ENCODE measurements around the gene PACS2.

The PACS2 gene

DNA sequence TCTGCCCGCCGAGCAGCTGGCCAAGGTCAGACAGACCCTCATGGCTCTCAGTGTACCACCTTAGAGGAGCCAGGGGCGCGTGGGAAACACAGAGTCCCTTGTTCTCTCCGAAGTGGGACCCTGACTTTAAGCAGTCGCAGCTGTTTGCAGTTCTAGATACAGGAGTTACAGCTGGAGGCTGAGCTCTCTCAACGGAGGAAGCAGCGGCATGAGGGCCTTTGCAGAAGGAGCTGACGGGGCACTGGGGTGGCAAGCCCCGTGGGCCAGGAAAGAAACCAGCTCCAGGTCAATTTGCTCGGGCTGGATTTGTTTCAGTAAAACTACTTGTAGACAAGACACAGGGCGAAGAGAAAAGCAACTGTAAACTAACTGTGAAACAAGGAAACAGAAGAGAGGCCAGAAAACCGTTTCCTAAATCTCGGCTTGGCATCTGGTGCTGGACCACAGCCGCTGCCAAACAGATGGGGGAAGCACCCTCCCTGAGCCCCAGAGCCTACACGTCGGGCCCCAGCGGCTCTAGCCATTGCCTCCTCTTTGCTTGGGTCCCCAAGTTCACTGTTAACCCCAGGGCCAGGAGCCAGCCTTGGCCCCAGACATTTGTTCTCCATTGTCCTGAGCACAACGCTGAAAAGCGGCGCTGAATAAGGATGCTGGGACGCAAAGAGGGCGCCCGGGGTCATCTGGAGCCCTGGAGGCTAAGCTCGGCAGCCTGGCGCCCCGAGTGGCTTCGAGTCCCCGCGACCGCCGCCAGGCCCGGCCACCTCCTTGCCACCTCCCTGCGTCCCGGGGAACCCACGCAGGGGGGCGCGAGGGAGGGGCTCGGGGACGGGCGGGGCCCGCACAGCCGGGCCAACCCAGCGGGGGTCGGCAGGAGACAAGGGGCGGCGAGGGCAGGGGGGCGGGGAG, 914 bp upstream of the PACS2 start:
- peak in 1 of 2 experiments; percentile 46 for DNase-seq (ENCODE audit: low read depth in 1 of 2, low spot score in 1 of 2)
- H3K27me3 ChIP-seq (ENCODE audit: insufficient read depth, poor library complexity, severe bottlenecking), result no peaks in the 10 kb centered on the region
- TF ChIP-seq, protein P1, sequence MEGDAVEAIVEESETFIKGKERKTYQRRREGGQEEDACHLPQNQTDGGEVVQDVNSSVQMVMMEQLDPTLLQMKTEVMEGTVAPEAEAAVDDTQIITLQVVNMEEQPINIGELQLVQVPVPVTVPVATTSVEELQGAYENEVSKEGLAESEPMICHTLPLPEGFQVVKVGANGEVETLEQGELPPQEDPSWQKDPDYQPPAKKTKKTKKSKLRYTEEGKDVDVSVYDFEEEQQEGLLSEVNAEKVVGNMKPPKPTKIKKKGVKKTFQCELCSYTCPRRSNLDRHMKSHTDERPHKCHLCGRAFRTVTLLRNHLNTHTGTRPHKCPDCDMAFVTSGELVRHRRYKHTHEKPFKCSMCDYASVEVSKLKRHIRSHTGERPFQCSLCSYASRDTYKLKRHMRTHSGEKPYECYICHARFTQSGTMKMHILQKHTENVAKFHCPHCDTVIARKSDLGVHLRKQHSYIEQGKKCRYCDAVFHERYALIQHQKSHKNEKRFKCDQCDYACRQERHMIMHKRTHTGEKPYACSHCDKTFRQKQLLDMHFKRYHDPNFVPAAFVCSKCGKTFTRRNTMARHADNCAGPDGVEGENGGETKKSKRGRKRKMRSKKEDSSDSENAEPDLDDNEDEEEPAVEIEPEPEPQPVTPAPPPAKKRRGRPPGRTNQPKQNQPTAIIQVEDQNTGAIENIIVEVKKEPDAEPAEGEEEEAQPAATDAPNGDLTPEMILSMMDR (IDR thresholded peaks at IDR 0.05; ENCODE audit: insufficient read depth, low read length), result no peak
- TF ChIP-seq SPI1 (IDR thresholded peaks at IDR 0.05; ENCODE audit: borderline replicate concordance, low read depth) (no peak), POLR2AphosphoS5 (IDR thresholded peaks at IDR 0.05; ENCODE audit: low read depth) (no peak; the same call in 1 of the 2 replicates), GABPA (IDR thresholded peaks at IDR 0.05; ENCODE audit: low read depth) (no peak)
- TF ChIP-seq, protein P2, sequence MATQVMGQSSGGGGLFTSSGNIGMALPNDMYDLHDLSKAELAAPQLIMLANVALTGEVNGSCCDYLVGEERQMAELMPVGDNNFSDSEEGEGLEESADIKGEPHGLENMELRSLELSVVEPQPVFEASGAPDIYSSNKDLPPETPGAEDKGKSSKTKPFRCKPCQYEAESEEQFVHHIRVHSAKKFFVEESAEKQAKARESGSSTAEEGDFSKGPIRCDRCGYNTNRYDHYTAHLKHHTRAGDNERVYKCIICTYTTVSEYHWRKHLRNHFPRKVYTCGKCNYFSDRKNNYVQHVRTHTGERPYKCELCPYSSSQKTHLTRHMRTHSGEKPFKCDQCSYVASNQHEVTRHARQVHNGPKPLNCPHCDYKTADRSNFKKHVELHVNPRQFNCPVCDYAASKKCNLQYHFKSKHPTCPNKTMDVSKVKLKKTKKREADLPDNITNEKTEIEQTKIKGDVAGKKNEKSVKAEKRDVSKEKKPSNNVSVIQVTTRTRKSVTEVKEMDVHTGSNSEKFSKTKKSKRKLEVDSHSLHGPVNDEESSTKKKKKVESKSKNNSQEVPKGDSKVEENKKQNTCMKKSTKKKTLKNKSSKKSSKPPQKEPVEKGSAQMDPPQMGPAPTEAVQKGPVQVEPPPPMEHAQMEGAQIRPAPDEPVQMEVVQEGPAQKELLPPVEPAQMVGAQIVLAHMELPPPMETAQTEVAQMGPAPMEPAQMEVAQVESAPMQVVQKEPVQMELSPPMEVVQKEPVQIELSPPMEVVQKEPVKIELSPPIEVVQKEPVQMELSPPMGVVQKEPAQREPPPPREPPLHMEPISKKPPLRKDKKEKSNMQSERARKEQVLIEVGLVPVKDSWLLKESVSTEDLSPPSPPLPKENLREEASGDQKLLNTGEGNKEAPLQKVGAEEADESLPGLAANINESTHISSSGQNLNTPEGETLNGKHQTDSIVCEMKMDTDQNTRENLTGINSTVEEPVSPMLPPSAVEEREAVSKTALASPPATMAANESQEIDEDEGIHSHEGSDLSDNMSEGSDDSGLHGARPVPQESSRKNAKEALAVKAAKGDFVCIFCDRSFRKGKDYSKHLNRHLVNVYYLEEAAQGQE (IDR thresholded peaks at IDR 0.05; ENCODE audit: insufficient replicate concordance, low read depth), result no peak
- H3K27ac ChIP-seq (replicated peaks), result no peak overlapping the region; the same call in 1 of the 2 replicates
- H3K4me3 ChIP-seq (replicated peaks; ENCODE audit: insufficient read depth, low read length), result peak overlapping the region; percentile 51

DNA sequence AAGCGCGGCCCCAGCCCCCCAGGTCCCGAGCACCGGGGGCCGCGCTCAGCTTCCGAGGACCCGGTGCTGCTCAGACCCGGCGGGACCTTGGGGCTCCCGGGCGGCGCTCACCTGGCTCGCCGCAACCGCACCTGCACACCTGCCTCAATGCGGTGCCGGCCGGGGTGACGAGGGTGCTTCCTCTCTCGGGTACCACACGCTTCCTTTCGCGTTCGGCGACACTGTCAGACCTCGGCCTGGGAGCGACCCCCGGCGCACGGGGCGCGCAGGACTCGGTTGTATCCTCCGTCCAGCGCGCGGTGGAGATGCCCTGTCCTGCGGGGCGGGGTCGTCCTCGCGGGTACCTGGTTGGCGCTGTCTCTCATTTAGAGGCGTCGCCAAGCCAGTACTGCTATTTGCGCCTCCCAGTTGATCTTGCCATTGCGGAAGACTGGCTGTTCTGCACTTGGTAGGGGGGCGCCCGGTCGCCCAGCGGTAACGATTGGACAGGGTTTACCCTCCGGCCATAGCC, 718 bp downstream of the PACS2 start:
- Histone ChIP-seq H3K27ac (replicated peaks) (no peak overlapping the region), H3K4me3 (replicated peaks; ENCODE audit: insufficient read depth, low read length) (peak overlapping the region; percentile 64), H3K27me3 (ENCODE audit: insufficient read depth, poor library complexity, severe bottlenecking) (no peaks in the 10 kb centered on the region)
- TF ChIP-seq GABPA (IDR thresholded peaks at IDR 0.05; ENCODE audit: low read depth), result no peak
- no peak for TF ChIP-seq POLR2AphosphoS5 (IDR thresholded peaks at IDR 0.05; ENCODE audit: low read depth)
- TF ChIP-seq, protein P2 (IDR thresholded peaks at IDR 0.05; ENCODE audit: insufficient replicate concordance, low read depth), result no peak
- no peak; the same call in 1 of the 2 replicates for TF ChIP-seq SPI1 (IDR thresholded peaks at IDR 0.05; ENCODE audit: borderline replicate concordance, low read depth)
- TF ChIP-seq, protein P1 (IDR thresholded peaks at IDR 0.05; ENCODE audit: insufficient read depth, low read length), result no peak
- no peak for DNase-seq (ENCODE audit: low read depth in 1 of 2, low spot score in 1 of 2)

DNA sequence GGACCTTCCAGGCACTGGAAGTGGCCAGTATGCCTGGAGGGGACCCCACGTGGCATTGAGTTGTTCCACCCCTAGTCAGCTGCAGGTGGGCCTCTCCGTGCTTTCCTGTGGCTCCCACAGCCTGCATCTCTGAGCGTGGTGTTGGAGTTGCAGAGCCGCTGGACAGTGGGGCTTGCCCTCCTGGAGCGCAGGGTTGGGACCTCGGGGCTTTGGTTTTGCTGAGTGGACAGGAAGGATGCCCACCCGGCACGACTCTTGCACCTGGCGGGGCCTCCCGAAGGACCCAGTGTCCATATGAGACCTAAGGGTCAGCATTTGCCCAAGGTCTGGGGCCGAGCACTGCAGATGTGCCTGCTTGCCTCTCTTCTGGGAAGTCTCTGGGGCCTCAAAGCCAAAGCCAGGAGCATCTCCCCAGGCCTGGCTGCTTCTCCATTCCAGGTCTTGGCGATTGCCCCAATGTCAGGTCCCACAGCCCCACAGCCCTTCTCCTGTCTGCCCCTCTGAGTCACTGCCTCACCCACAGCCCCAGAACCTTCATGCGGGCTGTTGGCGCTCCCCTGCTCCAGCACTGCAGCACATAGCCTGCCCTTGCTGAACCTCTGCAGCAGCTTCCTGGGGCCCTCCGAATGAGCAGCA, 1.5 kb downstream of the PACS2 start:
- TF ChIP-seq, protein P2 (IDR thresholded peaks at IDR 0.05; ENCODE audit: insufficient replicate concordance, low read depth), result no peak
- TF ChIP-seq, protein P1 (IDR thresholded peaks at IDR 0.05; ENCODE audit: insufficient read depth, low read length), result no peak
- TF ChIP-seq SPI1 (IDR thresholded peaks at IDR 0.05; ENCODE audit: borderline replicate concordance, low read depth) (no peak), POLR2AphosphoS5 (IDR thresholded peaks at IDR 0.05; ENCODE audit: low read depth) (no peak), GABPA (IDR thresholded peaks at IDR 0.05; ENCODE audit: low read depth) (no peak)
- no peak overlapping the region for H3K27ac ChIP-seq (replicated peaks)
- H3K4me3 ChIP-seq (replicated peaks; ENCODE audit: insufficient read depth, low read length), result no peak overlapping the region
- DNase-seq (ENCODE audit: low read depth in 1 of 2, low spot score in 1 of 2), result no peak
- H3K27me3 ChIP-seq (ENCODE audit: insufficient read depth, poor library complexity, severe bottlenecking), result no peaks in the 10 kb centered on the region

Data from HL-60 (cell line).